Measurements from ENCODE around the gene SMAD7.

The SMAD7 gene

GRCh38 chr18:48887294-48887904 lies 63.4 kb downstream of the SMAD7 start:
- Histone ChIP-seq H3K4me3 (ENCODE audit: low read depth in 1 of 2, low read length in 2 of 2) (no peak overlapping the region), H3K36me3 (ENCODE audit: control insufficient read depth in 1 of 2, insufficient read depth in 2 of 2, low read length in 2 of 2) (no peaks in the 10 kb centered on the region), H3K27me3 (ENCODE audit: low read depth, low read length) (no peaks in the 10 kb centered on the region), H3K4me1 (ENCODE audit: control insufficient read depth in 1 of 2, insufficient read depth in 2 of 2, low read length in 2 of 2) (peaks cover 0 to 7% of the 10 kb centered on the region in 2 donors), H3K9me3 (ENCODE audit: control insufficient read depth in 1 of 2, low read length in 2 of 2) (no peaks in the 10 kb centered on the region), H3K27ac (ENCODE audit: low read length) (no peak overlapping the region)

DNA sequence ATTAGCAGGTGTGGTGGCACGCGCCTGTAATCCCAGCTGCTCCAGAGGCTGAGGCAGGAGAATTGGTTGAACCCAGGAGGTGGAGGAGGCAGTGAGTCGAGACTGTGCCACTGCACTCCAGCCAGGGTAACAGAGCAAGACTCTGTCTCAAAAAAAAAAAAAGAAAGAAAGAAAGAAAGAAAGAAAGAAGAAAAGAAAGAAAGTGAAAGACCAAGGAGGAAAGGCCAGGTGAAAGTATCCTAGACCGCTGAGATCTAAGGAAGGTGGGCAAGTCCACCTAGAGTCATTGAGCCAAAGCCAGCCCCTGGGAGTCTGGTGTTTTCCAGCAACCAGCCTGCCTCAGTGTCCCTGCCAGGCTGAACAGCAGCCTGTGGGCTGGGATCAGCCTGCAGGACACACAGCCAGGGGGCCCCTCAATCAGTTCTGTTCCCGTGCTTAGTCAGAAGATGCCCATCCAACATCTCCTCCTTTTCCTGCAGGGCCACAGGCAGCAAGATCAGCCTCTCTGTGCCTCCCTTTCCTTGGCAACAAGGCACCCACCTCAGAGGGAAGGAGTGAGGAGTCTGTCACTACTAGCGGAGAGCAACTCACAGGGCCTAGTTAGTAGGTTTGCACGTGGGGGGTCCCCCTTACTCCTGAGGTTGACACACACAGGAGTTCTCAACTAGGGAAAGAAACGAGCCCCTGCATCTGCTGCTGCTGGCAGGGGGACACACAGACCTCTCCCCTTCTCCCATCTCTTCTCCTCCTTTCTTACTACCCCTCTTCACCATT lies 64.1 kb downstream of the SMAD7 start:
- H3K9me3 ChIP-seq (ENCODE audit: control insufficient read depth in 1 of 2, low read length in 2 of 2): no peaks in the 10 kb centered on the region
- peaks cover 0 to 7% of the 10 kb centered on the region in 2 donors for H3K4me1 ChIP-seq (ENCODE audit: control insufficient read depth in 1 of 2, insufficient read depth in 2 of 2, low read length in 2 of 2)
- no peak overlapping the region for H3K27ac ChIP-seq (ENCODE audit: low read length)
- no peaks in the 10 kb centered on the region for H3K36me3 ChIP-seq (ENCODE audit: control insufficient read depth in 1 of 2, insufficient read depth in 2 of 2, low read length in 2 of 2)
- no peaks in the 10 kb centered on the region for H3K27me3 ChIP-seq (ENCODE audit: low read depth, low read length)
- no peak overlapping the region for H3K4me3 ChIP-seq (ENCODE audit: low read depth in 1 of 2, low read length in 2 of 2)

GRCh38 chr18:48885924-48886400 lies 64.8 kb downstream of the SMAD7 start:
- peaks cover 0 to 7% of the 10 kb centered on the region in 2 donors for H3K4me1 ChIP-seq (ENCODE audit: control insufficient read depth in 1 of 2, insufficient read depth in 2 of 2, low read length in 2 of 2)
- no peaks in the 10 kb centered on the region for H3K27me3 ChIP-seq (ENCODE audit: low read depth, low read length)
- no peak overlapping the region for H3K4me3 ChIP-seq (ENCODE audit: low read depth in 1 of 2, low read length in 2 of 2)
- H3K27ac ChIP-seq (ENCODE audit: low read length): no peak overlapping the region
- H3K36me3 ChIP-seq (ENCODE audit: control insufficient read depth in 1 of 2, insufficient read depth in 2 of 2, low read length in 2 of 2): no peaks in the 10 kb centered on the region
- H3K9me3 ChIP-seq (ENCODE audit: control insufficient read depth in 1 of 2, low read length in 2 of 2): no peaks in the 10 kb centered on the region

GRCh38 chr18:48885266-48885923 lies 65.4 kb downstream of the SMAD7 start:
- Histone ChIP-seq H3K9me3 (ENCODE audit: control insufficient read depth in 1 of 2, low read length in 2 of 2) (no peaks in the 10 kb centered on the region), H3K4me3 (ENCODE audit: low read depth in 1 of 2, low read length in 2 of 2) (no peak overlapping the region), H3K27ac (ENCODE audit: low read length) (no peak overlapping the region), H3K4me1 (ENCODE audit: control insufficient read depth in 1 of 2, insufficient read depth in 2 of 2, low read length in 2 of 2) (peaks cover 0 to 7% of the 10 kb centered on the region in 2 donors), H3K36me3 (ENCODE audit: control insufficient read depth in 1 of 2, insufficient read depth in 2 of 2, low read length in 2 of 2) (no peaks in the 10 kb centered on the region), H3K27me3 (ENCODE audit: low read depth, low read length) (no peaks in the 10 kb centered on the region)

DNA sequence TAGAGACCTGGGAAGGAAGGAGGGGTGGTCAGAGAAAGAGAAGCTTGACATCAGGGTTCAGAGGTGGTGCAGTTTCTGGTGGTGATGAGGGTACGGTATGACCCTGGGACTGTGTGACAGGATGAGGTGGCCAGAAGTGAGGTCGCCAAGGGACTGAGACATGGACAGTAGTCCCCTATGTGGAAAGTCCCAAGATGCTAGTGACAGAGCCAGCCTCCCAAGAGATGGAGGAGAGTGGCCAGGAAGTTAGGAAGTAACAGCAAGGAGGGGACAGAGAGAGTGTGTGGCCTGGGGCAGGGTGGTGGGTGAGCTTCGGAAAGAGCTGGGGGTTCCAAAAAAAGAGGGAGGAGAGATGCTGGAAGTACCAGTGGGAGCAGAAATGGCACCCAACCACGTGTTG lies 66.0 kb downstream of the SMAD7 start:
- Histone ChIP-seq H3K9me3 (ENCODE audit: control insufficient read depth in 1 of 2, low read length in 2 of 2) (no peaks in the 10 kb centered on the region), H3K27ac (ENCODE audit: low read length) (no peak overlapping the region), H3K4me3 (ENCODE audit: low read depth in 1 of 2, low read length in 2 of 2) (no peak overlapping the region), H3K36me3 (ENCODE audit: control insufficient read depth in 1 of 2, insufficient read depth in 2 of 2, low read length in 2 of 2) (no peaks in the 10 kb centered on the region), H3K4me1 (ENCODE audit: control insufficient read depth in 1 of 2, insufficient read depth in 2 of 2, low read length in 2 of 2) (peaks cover 0 to 7% of the 10 kb centered on the region in 2 donors), H3K27me3 (ENCODE audit: low read depth, low read length) (no peaks in the 10 kb centered on the region)

- H3K36me3 ChIP-seq (ENCODE audit: control insufficient read depth in 1 of 2, insufficient read depth in 2 of 2, low read length in 2 of 2): no peaks in the 10 kb centered on the region
- H3K4me3 ChIP-seq (ENCODE audit: low read depth in 1 of 2, low read length in 2 of 2): no peak overlapping the region
- no peaks in the 10 kb centered on the region for H3K27me3 ChIP-seq (ENCODE audit: low read depth, low read length)
- peaks cover 0 to 5% of the 10 kb centered on the region in 2 donors for H3K4me1 ChIP-seq (ENCODE audit: control insufficient read depth in 1 of 2, insufficient read depth in 2 of 2, low read length in 2 of 2)
- H3K9me3 ChIP-seq (ENCODE audit: control insufficient read depth in 1 of 2, low read length in 2 of 2): no peaks in the 10 kb centered on the region
- H3K27ac ChIP-seq (ENCODE audit: low read length): no peak overlapping the region
These were observed 66.5 kb downstream of the SMAD7 start for GRCh38 chr18:48884306-48884705.

GRCh38 chr18:48882379-48882778 lies 68.4 kb downstream of the SMAD7 start:
- H3K4me3 ChIP-seq (ENCODE audit: low read depth in 1 of 2, low read length in 2 of 2): no peak overlapping the region
- H3K36me3 ChIP-seq (ENCODE audit: control insufficient read depth in 1 of 2, insufficient read depth in 2 of 2, low read length in 2 of 2): no peaks in the 10 kb centered on the region
- no peaks in the 10 kb centered on the region for H3K4me1 ChIP-seq (ENCODE audit: control insufficient read depth in 1 of 2, insufficient read depth in 2 of 2, low read length in 2 of 2)
- no peaks in the 10 kb centered on the region for H3K9me3 ChIP-seq (ENCODE audit: control insufficient read depth in 1 of 2, low read length in 2 of 2)
- H3K27ac ChIP-seq (ENCODE audit: low read length): no peak overlapping the region
- no peaks in the 10 kb centered on the region for H3K27me3 ChIP-seq (ENCODE audit: low read depth, low read length)

GRCh38 chr18:48880931-48881330 lies 69.8 kb downstream of the SMAD7 start:
- Histone ChIP-seq H3K4me3 (ENCODE audit: low read depth in 1 of 2, low read length in 2 of 2) (no peak overlapping the region), H3K27ac (ENCODE audit: low read length) (no peak overlapping the region), H3K36me3 (ENCODE audit: control insufficient read depth in 1 of 2, insufficient read depth in 2 of 2, low read length in 2 of 2) (no peaks in the 10 kb centered on the region), H3K27me3 (ENCODE audit: low read depth, low read length) (no peaks in the 10 kb centered on the region), H3K4me1 (ENCODE audit: control insufficient read depth in 1 of 2, insufficient read depth in 2 of 2, low read length in 2 of 2) (no peaks in the 10 kb centered on the region), H3K9me3 (ENCODE audit: control insufficient read depth in 1 of 2, low read length in 2 of 2) (no peaks in the 10 kb centered on the region)

GRCh38 chr18:48879008-48879431 lies 71.7 kb downstream of the SMAD7 start:
- Histone ChIP-seq H3K27ac (ENCODE audit: low read length) (no peak overlapping the region), H3K4me1 (ENCODE audit: control insufficient read depth in 1 of 2, insufficient read depth in 2 of 2, low read length in 2 of 2) (no peaks in the 10 kb centered on the region), H3K9me3 (ENCODE audit: control insufficient read depth in 1 of 2, low read length in 2 of 2) (no peaks in the 10 kb centered on the region), H3K36me3 (ENCODE audit: control insufficient read depth in 1 of 2, insufficient read depth in 2 of 2, low read length in 2 of 2) (no peaks in the 10 kb centered on the region), H3K4me3 (ENCODE audit: low read depth in 1 of 2, low read length in 2 of 2) (no peak overlapping the region), H3K27me3 (ENCODE audit: low read depth, low read length) (no peaks in the 10 kb centered on the region)

GRCh38 chr18:48878471-48878870 lies 72.3 kb downstream of the SMAD7 start:
- H3K4me1 ChIP-seq (ENCODE audit: control insufficient read depth in 1 of 2, insufficient read depth in 2 of 2, low read length in 2 of 2): no peaks in the 10 kb centered on the region
- no peaks in the 10 kb centered on the region for H3K36me3 ChIP-seq (ENCODE audit: control insufficient read depth in 1 of 2, insufficient read depth in 2 of 2, low read length in 2 of 2)
- no peak overlapping the region for H3K27ac ChIP-seq (ENCODE audit: low read length)
- no peak overlapping the region for H3K4me3 ChIP-seq (ENCODE audit: low read depth in 1 of 2, low read length in 2 of 2)
- H3K9me3 ChIP-seq (ENCODE audit: control insufficient read depth in 1 of 2, low read length in 2 of 2): no peaks in the 10 kb centered on the region
- no peaks in the 10 kb centered on the region for H3K27me3 ChIP-seq (ENCODE audit: low read depth, low read length)

GRCh38 chr18:48877941-48878340 lies 72.8 kb downstream of the SMAD7 start:
- no peaks in the 10 kb centered on the region for H3K27me3 ChIP-seq (ENCODE audit: low read depth, low read length)
- H3K36me3 ChIP-seq (ENCODE audit: control insufficient read depth in 1 of 2, insufficient read depth in 2 of 2, low read length in 2 of 2): peaks cover 0 to 2% of the 10 kb centered on the region in 2 donors
- no peaks in the 10 kb centered on the region for H3K4me1 ChIP-seq (ENCODE audit: control insufficient read depth in 1 of 2, insufficient read depth in 2 of 2, low read length in 2 of 2)
- H3K27ac ChIP-seq (ENCODE audit: low read length): no peak overlapping the region
- no peak overlapping the region for H3K4me3 ChIP-seq (ENCODE audit: low read depth in 1 of 2, low read length in 2 of 2)
- H3K9me3 ChIP-seq (ENCODE audit: control insufficient read depth in 1 of 2, low read length in 2 of 2): no peaks in the 10 kb centered on the region

All from muscle layer of duodenum (tissue), 2 donors.